H1 (cell line): Measurements from ENCODE around the gene TCF19. TPM values are rescaled to one million over a fixed set of nuclear protein-coding genes. Genes with fewer than 3 reads are reported as not detected.

ENCODE experiments used
- CTCF ChIA-PET: fragments of 300-600 bp; sonication (Branson Sonifier 250); formaldehyde crosslinking; loops from one replicate; lab custom pipeline; 2021; ENCODE audit not compliant: partially characterized antibody; lab: Charles Lee
- POLR2A ChIA-PET: fragments of 300-600 bp; sonication (Branson Sonifier 250); formaldehyde crosslinking; loops from one replicate; lab custom pipeline; 2021; ENCODE audit warnings: inconsistent platforms; ENCODE audit not compliant: partially characterized antibody; lab: Charles Lee
- DNase-seq, 2 experiments: peaks; one replicate each; pipeline versions ENCODE4 v3.0.0 to v3.0.0-alpha.2; 2010 to 2022; ENCODE audit warnings: low spot score in 2 of 2, low read depth in 1 of 2, mixed read lengths in 1 of 2
- FAIRE-seq: peaks from 2 replicates; lab custom pipeline; 2011; peaks lifted over from hg19 to GRCh38; lab: Jason Lieb, UNC
- H2AFZ ChIP-seq: 2 replicates; pipeline ENCODE4 v1.8.1; 2012; ENCODE audit warnings: low read length, inconsistent platforms
- H2AK5ac ChIP-seq: 2 replicates; pipeline ENCODE4 v1.6.1; 2013; ENCODE audit warnings: low read depth, low read length
- H2BK120ac ChIP-seq: replicated peaks from 2 replicates; pipeline ENCODE3; 2013; ENCODE audit warnings: low read depth, low read length, inconsistent platforms
- H2BK12ac ChIP-seq: 2 replicates; pipeline ENCODE4 v1.6.1; 2013; ENCODE audit warnings: low read depth, low read length
- H2BK15ac ChIP-seq: 2 replicates; pipeline ENCODE4 v1.6.1; 2013; ENCODE audit warnings: low read length
- H2BK20ac ChIP-seq: 2 replicates; pipeline ENCODE4 v1.6.1; 2013; ENCODE audit warnings: low read length
- H2BK5ac ChIP-seq: 2 replicates; pipeline ENCODE4 v1.6.1; 2013; ENCODE audit warnings: low read depth, low read length
- H3K14ac ChIP-seq: 2 replicates; pipeline ENCODE4 v1.6.1; 2013; ENCODE audit warnings: inconsistent platforms; ENCODE audit not compliant: insufficient read length
- H3K18ac ChIP-seq: 2 replicates; pipeline ENCODE4 v1.6.1; 2013; ENCODE audit warnings: low read length; ENCODE audit errors: extremely low read depth
- H3K23ac ChIP-seq: 2 replicates; pipeline ENCODE4 v1.6.1; 2013; ENCODE audit warnings: inconsistent platforms; ENCODE audit not compliant: insufficient read length
- H3K23me2 ChIP-seq: 2 replicates; pipeline ENCODE4 v1.6.1; 2013; ENCODE audit warnings: low read depth, low read length
- H3K27ac ChIP-seq: 2 replicates; pipeline ENCODE4 v1.6.1; 2011; ENCODE audit warnings: low read depth, low read length, inconsistent platforms
- H3K27me3 ChIP-seq, 4 experiments: replicated peaks in 1 of 4; 1 replicate in 1 of 4; 2 replicates in 3 of 4; pipeline versions ENCODE4 v1.6.1 to v1.8.1; 2011 to 2013; ENCODE audit warnings: low read length in 3 of 4, mild to moderate bottlenecking in 3 of 4, inconsistent platforms in 2 of 4, mixed read lengths in 2 of 4, moderate library complexity in 1 of 4; ENCODE audit not compliant: control insufficient read depth in 3 of 4, insufficient read depth in 3 of 4; ENCODE audit errors: extremely low read depth in 1 of 4
- H3K36me3 ChIP-seq, 4 experiments: 2 replicates each; pipeline versions ENCODE4 v1.6.1 to v1.8.1; 2011 to 2013; ENCODE audit warnings: mild to moderate bottlenecking in 4 of 4, low read length in 3 of 4, moderate library complexity in 2 of 4, control low read depth in 1 of 4, inconsistent platforms in 1 of 4; ENCODE audit not compliant: insufficient read depth in 4 of 4, control insufficient read depth in 2 of 4
- H3K4ac ChIP-seq: replicated peaks from 2 replicates; pipeline ENCODE3; 2013; ENCODE audit warnings: low read length, low read depth, mixed read lengths, inconsistent platforms; ENCODE audit not compliant: insufficient read length
- H3K4me1 ChIP-seq, 4 experiments: replicated peaks in 1 of 4; 1 replicate in 1 of 4; 2 replicates in 3 of 4; pipeline versions ENCODE4 v1.6.1 to v1.8.1; 2011 to 2013; ENCODE audit warnings: low read length in 3 of 4, inconsistent platforms in 2 of 4, mixed read lengths in 1 of 4; ENCODE audit not compliant: insufficient read depth in 4 of 4, control insufficient read depth in 3 of 4
- H3K4me2 ChIP-seq, 2 experiments: 2 replicates each; pipeline versions ENCODE4 v1.6.1 to v1.8.1; 2011 to 2013; ENCODE audit warnings: low read depth in 2 of 2, low read length in 2 of 2, control low read depth in 1 of 2, inconsistent platforms in 1 of 2, mild to moderate bottlenecking in 1 of 2; ENCODE audit not compliant: insufficient read depth in 1 of 2
- H3K4me3 ChIP-seq, 4 experiments: fragments of 200-600, 300-600 bp in 1 of 4; sonication (generic), shearing (Covaris generic), sonication (Bioruptor Twin) in 1 of 4; 2 replicates each; pipeline versions ENCODE4 v1.5.1 to v1.8.1; 2011 to 2016; ENCODE audit warnings: low read length in 4 of 4, low read depth in 3 of 4, control low read depth in 2 of 4, inconsistent platforms in 2 of 4, mild to moderate bottlenecking in 2 of 4, mixed read lengths in 1 of 4, moderate library complexity in 1 of 4; ENCODE audit not compliant: insufficient read depth in 2 of 4; ENCODE audit errors: extremely low read depth in 1 of 4
- H3K56ac ChIP-seq: replicated peaks from 2 replicates; pipeline ENCODE3; 2013; ENCODE audit warnings: low read depth, mild to moderate bottlenecking, mixed read lengths, low read length, inconsistent platforms; ENCODE audit not compliant: insufficient read length
- H3K79me1 ChIP-seq: 2 replicates; pipeline ENCODE4 v1.6.1; 2013; ENCODE audit warnings: low read depth, low read length, control low read depth
- H3K79me2 ChIP-seq, 2 experiments: 2 replicates each; pipeline versions ENCODE4 v1.6.1 to v1.8.1; 2012 to 2013; ENCODE audit warnings: low read length in 2 of 2, mild to moderate bottlenecking in 2 of 2, inconsistent platforms in 1 of 2; ENCODE audit not compliant: insufficient read depth in 2 of 2, control insufficient read depth in 1 of 2
- H3K9ac ChIP-seq, 4 experiments: replicated peaks in 1 of 4; 1 replicate in 1 of 4; 2 replicates in 3 of 4; pipeline versions ENCODE4 v1.6.1 to v1.8.1; 2011 to 2013; ENCODE audit warnings: low read depth in 3 of 4, low read length in 3 of 4, control low read depth in 2 of 4, mild to moderate bottlenecking in 2 of 4, moderate library complexity in 2 of 4, inconsistent platforms in 1 of 4; ENCODE audit errors: extremely low read depth in 1 of 4
- H3K9me3 ChIP-seq, 2 experiments: 2 replicates each; pipeline versions ENCODE4 v1.6.1 to v1.8.1; 2012 to 2013; ENCODE audit warnings: mild to moderate bottlenecking in 2 of 2, moderate library complexity in 2 of 2, control low read depth in 1 of 2, inconsistent platforms in 1 of 2, low read depth in 1 of 2, low read length in 1 of 2, mixed read lengths in 1 of 2; ENCODE audit not compliant: insufficient read depth in 2 of 2
- H4K20me1 ChIP-seq, 2 experiments: replicated peaks in 1 of 2; 2 replicates each; pipeline versions ENCODE3 to v1.8.1; 2011 to 2013; ENCODE audit warnings: inconsistent platforms in 2 of 2, low read length in 2 of 2, mild to moderate bottlenecking in 1 of 2; ENCODE audit not compliant: insufficient read depth in 2 of 2, control insufficient read depth in 1 of 2
- H4K5ac ChIP-seq: 2 replicates; pipeline ENCODE4 v1.6.1; 2013; ENCODE audit warnings: low read length, low read depth, mixed read lengths, inconsistent platforms; ENCODE audit not compliant: insufficient read length
- H4K8ac ChIP-seq: 2 replicates; pipeline ENCODE4 v1.8.0; 2013; ENCODE audit warnings: mild to moderate bottlenecking, moderate library complexity, low read length, inconsistent platforms; ENCODE audit not compliant: insufficient read depth; ENCODE audit errors: extremely low read depth
- H4K91ac ChIP-seq: replicated peaks from 2 replicates; pipeline ENCODE3; 2013; ENCODE audit warnings: low read length, mixed read lengths, inconsistent platforms; ENCODE audit not compliant: insufficient read length
- ASH2L ChIP-seq: fragments of 200-600, 300-600 bp; sonication (generic); IDR thresholded peaks from one replicate; pipeline ENCODE4 v1.7.1; 2017; ENCODE audit warnings: low read length
- POLR2A ChIP-seq, 2 experiments: IDR thresholded peaks; 1 replicate in 1 of 2; 2 replicates in 1 of 2; pipeline ENCODE4 v1.6.1; 2011; ENCODE audit warnings: low read depth in 2 of 2, low read length in 2 of 2, mild to moderate bottlenecking in 2 of 2; ENCODE audit errors: control extremely low read depth in 1 of 2
- WGBS, 2 experiments: shearing (Covaris generic) in 1 of 2; methylation state at CpG; one replicate each; pipeline versions ENCODE4 v1.1.6 to v1.1.7; 2013 to 2015; ENCODE audit warnings: low lambda C conversion rate in 2 of 2, mixed read lengths in 2 of 2, inconsistent platforms in 1 of 2, low coverage in 1 of 2, missing lambda C conversion rate in 1 of 2; ENCODE audit not compliant: insufficient replicate concordance in 2 of 2, insufficient coverage in 1 of 2, insufficient read length in 1 of 2; ENCODE audit errors: extremely low coverage in 1 of 2, missing lambda C conversion rate in 1 of 2; 5-methylcytosine and 5-hydroxymethylcytosine counted together
- polyA plus RNA-seq, 7 experiments: library from polyadenylated mRNA; depleted of rRNA in 3 of 7; stranded (reverse) in 5 of 7; unstranded in 2 of 7; fragments of >200 nt in 5 of 7; fragments of 200-250 nt in 2 of 7; gene quantifications; 1 replicate in 5 of 7; 2 replicates in 1 of 7; 4 replicates in 1 of 7; pipeline versions ENCODE4 v1.2.1 to v1.2.3, GENCODE V29; 2011 to 2013; ENCODE audit warnings: missing spikeins in 2 of 7, mixed read lengths in 2 of 7
- total RNA-seq: library from RNA; stranded (reverse); fragmentation: NEBNext Ultra II Directional; extraction: Animal tissue kit (Norgen Biotek cat#: 25700); gene quantifications from 2 replicates; pipeline ENCODE4 v1.2.1, GENCODE V29; 2021

TCF19 gene
- total and polyA plus RNA-seq, 2 of the 8 experiments (the other 6 are each of a cell fraction or from before 2014, with no cell fraction given), result 7.2 to 11.0 TPM

GRCh38 chr6:31152781-31153180 lies 5.6 kb upstream of the TCF19 start:
- no peak for FAIRE-seq
- 92% methylated on average over 7 of the region's 7 CpGs; no CpG with 5 or more reads in 1 of the 2 experiments for WGBS, 2 experiments
- CTCF ChIA-PET, result interaction anchor here (1.1 to 3.2 kb wide), 8 partner anchors 13 to 65 kb away, joined by 3 to 15 read pairs (median 4); partner anchors contain the start of gene PSORS1C2
- TF ChIP-seq ASH2L (no peak), POLR2A (IDR thresholded peaks at IDR 0.05; ENCODE audit: control extremely low read depth in 1 of 2, low read depth in 2 of 2, low read length in 2 of 2) (no peak)

More at GRCh38 chr6:31152781-31153180, 5.6 kb upstream of the TCF19 start:
- no peak for DNase-seq
- no peak overlapping the region for H3K14ac ChIP-seq
- H3K18ac ChIP-seq, result no peak overlapping the region
- H2BK120ac ChIP-seq, result no peak overlapping the region
- H4K91ac ChIP-seq, result no peak overlapping the region
- H3K79me2 ChIP-seq, result no peaks in the 10 kb centered on the region
- peak overlapping the region in 1 of 4 experiments; percentile 1; a peak in 2 of 7 replicates for H3K9ac ChIP-seq
- H2BK12ac ChIP-seq, result no peak overlapping the region
- no peaks in the 10 kb centered on the region for H3K27me3 ChIP-seq
- no peaks in the 10 kb centered on the region for H3K9me3 ChIP-seq
- H4K20me1 ChIP-seq, result peaks cover 0 to 3% of the 10 kb centered on the region in 2 experiments
- no peaks in the 10 kb centered on the region for H3K79me1 ChIP-seq
- H3K56ac ChIP-seq, result no peak overlapping the region
- no peak overlapping the region for H3K23ac ChIP-seq
- H4K5ac ChIP-seq, result no peak overlapping the region
- H2BK5ac ChIP-seq, result no peak overlapping the region
- peaks cover 3% of the 10 kb centered on the region; the same call in 1 of the 2 replicates for H3K23me2 ChIP-seq
- H3K4me3 ChIP-seq, result no peak overlapping the region
- H2AFZ ChIP-seq, result no peak overlapping the region
- H2BK20ac ChIP-seq, result no peak overlapping the region
- POLR2A ChIA-PET, result interaction anchor here (61.6 to 68.5 kb wide), 2 partner anchors 5 to 16 kb away, joined by 2251 read pairs; partner anchors contain the start of genes CCHCR1, CDSN, POU5F1 and PSORS1C1
- no peak overlapping the region for H3K4me2 ChIP-seq
- no peak overlapping the region for H2AK5ac ChIP-seq
- no peak overlapping the region for H2BK15ac ChIP-seq
- no peak overlapping the region for H3K27ac ChIP-seq
- H3K4me1 ChIP-seq, result peaks cover 0 to 13% (median 5%) of the 10 kb centered on the region in 4 experiments; a peak in 3 of 7 replicates
- H3K36me3 ChIP-seq, result peaks cover 0 to 40% (median 7%) of the 10 kb centered on the region in 4 experiments; a peak in 7 of 8 replicates
- H4K8ac ChIP-seq, result no peak overlapping the region; the same call in 1 of the 2 replicates
- no peak overlapping the region for H3K4ac ChIP-seq
